NCI-H1092 (cell line): ENCODE measurements around the gene ZNHIT3.
"Not testable (repeated sequence)": the region's sequence is repeated elsewhere in the genome, so short reads cannot be mapped to it uniquely, and the experiment has no call there.

Experiments
- DNase-seq: peaks from one replicate; lab custom pipeline; 2025; lab: John Stamatoyannopoulos, UW

The ZNHIT3 gene

DNA sequence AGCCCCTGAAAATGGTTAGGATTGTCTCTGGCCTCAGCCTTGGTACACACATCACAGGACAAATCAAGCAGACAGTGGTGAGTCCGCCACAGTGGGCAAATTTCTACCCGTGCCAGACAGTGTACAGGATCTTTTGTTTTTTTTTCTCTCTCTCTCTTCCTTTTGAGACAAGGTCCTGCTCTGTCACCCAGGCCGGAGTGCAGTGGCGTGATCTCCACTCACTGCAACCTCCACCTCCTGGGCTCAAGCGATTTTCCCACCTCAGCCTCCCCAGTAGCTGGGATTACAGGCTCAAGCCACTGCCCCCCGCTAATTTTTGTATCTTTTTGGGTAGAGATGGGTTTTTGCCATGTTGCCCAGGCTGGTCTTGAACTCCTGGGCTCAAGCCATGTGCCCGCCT lies 2.5 kb upstream of the ZNHIT3 start:
- DNase-seq: not testable (repeated sequence)

GRCh38 chr17:36485027-36485426 lies 1.5 kb upstream of the ZNHIT3 start:
- no peak for DNase-seq

DNA sequence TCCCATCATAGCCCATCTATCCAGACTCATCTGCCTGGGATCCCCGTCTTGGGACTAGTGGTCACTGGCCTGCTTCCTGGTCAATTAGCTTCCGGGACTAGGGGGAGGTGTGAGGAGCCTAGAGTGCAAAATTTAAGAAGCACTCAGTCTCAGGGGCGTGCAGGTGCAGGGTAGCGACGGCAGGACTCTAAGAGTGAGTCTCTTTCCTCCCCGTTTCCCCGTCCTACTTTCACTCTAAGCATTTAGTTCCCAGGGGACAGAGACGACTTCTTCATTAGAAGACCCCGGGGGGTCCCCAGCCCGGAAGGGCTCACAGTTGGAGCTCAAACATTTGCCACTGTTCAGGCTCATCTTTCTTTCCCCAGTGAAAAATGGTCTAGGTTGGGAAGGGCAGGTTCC lies 677 bp upstream of the ZNHIT3 start:
- DNase-seq: no peak

GRCh38 chr17:36493956-36494355 lies 7.5 kb downstream of the ZNHIT3 start:
- DNase-seq: no peak

GRCh38 chr17:36494674-36495073 lies 8.2 kb downstream of the ZNHIT3 start:
- DNase-seq: no peak

GRCh38 chr17:36495076-36495578 lies 8.6 kb downstream of the ZNHIT3 start:
- no peak for DNase-seq

GRCh38 chr17:36496018-36496789 lies 9.7 kb downstream of the ZNHIT3 start:
- no peak for DNase-seq

DNA sequence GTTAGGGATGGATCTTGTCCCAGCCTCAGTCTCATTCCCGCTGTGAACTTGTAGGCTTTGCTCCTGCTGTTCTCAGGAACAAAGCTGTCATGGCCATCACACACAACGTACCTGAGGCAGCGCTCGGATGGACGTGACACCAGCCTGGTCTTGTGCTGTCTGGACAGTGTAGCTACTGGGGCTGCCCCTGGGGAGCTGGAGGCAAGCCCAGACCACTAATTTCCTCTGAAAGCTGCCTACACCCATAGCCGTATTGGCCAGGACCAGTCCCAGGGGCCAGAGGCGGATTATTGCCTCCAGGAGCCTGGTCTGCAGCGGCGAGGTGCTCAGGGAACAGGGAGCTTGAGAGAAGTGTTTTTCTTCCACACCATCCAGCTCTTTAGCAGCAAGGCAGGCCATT lies 11.7 kb downstream of the ZNHIT3 start:
- no peak for DNase-seq

DNA sequence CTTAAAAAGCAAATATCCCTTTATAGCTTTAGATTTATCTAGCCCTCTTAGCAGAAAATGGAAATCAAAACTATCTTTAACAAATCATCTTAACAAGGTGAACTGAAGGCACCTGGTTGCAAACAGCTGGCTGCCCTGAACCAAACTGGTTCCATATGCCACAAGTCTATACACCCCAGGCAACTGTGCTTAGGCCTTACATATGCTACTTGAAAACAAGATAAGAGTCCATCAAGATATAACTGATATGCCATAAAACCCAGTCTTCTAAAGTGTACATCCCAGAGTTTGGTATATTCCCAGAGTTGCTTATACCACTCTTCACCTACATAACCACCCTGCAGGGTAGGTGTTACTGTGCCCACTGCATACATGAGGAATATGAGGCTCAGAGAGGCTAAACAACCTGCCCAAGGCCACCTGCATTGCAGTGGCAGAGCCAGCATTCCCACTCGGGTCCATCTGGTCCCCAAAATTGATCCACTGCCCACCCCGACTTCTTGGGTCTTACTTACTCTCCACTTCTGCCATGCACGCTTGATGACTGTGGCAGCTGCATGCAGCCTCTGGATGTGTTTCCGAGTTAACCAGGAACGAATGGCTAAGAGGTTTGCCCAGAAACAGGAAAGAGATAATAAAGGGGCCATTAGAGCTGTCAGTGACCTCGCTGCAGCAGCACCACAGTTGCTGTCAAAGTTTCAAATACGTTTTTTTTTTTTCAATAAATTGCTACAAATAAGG lies 12.2 kb downstream of the ZNHIT3 start:
- no peak for DNase-seq

DNA sequence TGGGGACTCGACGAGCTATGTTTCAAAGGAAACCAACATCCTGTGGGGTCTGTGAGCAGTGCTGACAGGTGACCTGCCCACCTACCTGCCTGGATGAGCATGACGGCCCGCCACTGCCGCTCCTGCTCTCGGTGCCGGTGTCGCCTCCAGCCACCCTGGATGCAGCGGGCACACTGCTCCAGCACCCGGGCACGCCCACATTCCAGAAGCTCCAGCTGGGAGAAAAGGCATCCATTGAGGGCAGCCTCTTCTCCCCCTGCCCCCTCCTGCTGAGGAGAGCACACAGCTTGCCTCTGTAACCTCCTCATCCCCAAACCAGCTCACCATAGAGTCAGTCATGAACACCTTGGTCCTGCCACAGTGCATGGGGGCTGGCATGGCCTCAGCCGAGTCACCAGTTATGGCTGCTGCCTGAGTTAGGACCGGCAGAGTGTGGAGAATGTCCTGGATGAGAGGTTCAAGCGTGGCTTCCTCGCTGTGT lies 14.3 kb downstream of the ZNHIT3 start:
- DNase-seq: no peak

- DNase-seq: no peak
Measured at GRCh38 chr17:36501351-36501750, 14.9 kb downstream of the ZNHIT3 start.

DNA sequence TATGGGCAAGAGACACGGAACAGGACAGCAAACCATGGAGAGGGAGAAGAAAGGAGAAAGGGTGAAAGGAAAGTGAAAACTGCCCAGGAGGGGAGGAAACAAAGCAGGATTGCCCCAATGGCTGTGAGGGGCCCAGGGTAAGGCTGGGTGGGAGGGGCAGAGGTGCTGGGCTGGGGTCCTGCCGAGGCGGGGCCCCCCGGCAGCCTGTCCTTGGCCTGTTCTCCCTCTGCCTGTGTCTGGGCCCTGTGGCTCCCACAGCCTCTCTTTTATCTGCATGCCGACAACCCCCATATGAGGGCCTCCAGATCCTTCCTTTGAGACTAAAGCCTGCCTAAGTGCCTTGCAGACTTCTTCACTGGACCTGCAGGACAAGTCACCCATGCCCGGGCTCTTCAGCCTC lies 15.5 kb downstream of the ZNHIT3 start:
- DNase-seq: no peak

- no peak for DNase-seq
Measured at GRCh38 chr17:36503456-36504155, 17.1 kb downstream of the ZNHIT3 start.

DNA sequence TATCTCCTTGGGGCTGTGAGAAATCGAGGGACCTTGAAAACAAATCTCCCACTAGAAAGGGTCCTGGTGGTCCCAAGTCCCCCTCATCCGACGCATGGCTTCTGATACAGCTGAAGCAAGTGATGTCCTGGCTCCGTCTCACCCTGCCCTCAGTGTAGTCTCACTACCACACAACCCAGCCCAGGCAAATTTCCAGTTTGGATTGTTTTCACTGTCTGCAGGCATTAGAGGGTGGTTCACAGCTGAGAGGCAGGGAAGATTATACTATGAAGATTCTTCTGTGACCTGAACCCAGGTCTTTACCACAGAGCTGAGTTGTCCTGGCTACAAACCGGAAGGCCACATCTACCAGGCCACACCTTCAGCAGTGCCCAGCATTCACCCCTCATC lies 17.7 kb downstream of the ZNHIT3 start:
- DNase-seq: no peak

- DNase-seq: no peak
Measured at GRCh38 chr17:36505171-36505570, 18.7 kb downstream of the ZNHIT3 start.

GRCh38 chr17:36506249-36506826 lies 19.9 kb downstream of the ZNHIT3 start:
- DNase-seq: no peak

- no peak for DNase-seq
Measured at GRCh38 chr17:36506831-36507230, 20.4 kb downstream of the ZNHIT3 start.

- no peak for DNase-seq
Measured at GRCh38 chr17:36507266-36507665, 20.8 kb downstream of the ZNHIT3 start.

- not testable (repeated sequence) for DNase-seq
Measured at GRCh38 chr17:36508439-36508838, 22.0 kb downstream of the ZNHIT3 start.

DNA sequence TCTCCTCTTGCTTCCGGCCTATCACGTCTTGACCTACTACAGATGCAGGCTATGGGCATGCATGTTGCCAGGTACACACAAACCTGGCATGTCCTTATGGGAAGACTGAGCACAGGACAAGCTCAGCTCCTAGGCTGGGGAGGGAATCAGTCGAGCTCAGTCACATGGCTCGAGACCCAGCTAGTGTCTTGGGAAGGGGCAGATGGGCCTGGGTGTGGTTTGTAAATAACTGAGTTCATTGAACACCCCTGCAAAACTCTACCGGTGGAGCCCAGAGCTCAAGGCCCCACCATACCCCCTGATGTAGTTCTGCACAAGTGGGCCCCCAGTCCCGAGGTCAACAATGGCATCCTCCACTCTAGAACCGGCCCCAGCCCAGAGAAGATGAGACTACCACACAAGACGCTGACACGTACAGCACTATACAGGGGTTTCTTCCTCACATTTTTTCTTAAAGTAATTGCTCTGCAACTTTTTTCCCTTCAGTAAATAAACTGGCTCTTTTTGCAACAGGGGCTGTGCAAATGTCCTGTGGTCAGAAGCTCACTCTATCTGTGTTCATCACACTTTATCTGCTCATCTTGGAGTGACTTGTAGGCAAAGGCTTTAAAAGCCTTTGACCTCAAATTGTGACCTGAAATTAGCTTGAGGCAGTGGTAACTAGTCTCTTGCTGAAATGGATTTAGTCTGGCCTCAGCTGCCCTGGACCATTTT lies 22.9 kb downstream of the ZNHIT3 start:
- DNase-seq: no peak

DNA sequence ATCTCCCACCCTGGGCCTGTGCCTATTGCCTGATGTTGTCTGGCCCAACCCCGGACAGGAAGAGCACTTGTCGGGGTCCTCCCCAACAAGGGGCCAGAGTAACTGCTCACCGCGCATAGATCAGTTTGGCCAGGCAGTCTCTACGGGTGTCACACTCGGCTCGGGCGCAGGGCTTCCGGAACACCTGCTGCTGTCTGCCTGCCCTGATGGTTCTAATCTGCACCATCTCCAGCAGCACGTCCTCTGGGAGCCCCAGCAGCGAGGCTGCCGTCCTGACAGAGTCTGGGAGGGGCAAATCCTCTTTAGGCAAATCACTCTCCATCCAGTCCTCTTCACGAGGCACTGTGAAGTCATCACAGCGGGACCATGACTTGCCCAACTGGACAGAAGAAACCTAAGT lies 24.2 kb downstream of the ZNHIT3 start:
- no peak for DNase-seq

- no peak for DNase-seq
Measured at GRCh38 chr17:36511216-36511615, 24.7 kb downstream of the ZNHIT3 start.
